GM18951 (cell line): ENCODE measurements around the gene DYNC1I1.

Experiments used
- POLR2A ChIP-seq: IDR thresholded peaks from 4 replicates; pipeline ENCODE4 v1.6.1; 2011; ENCODE audit warnings: mild to moderate bottlenecking; ENCODE audit not compliant: insufficient read length, insufficient read depth; ENCODE audit errors: extremely low read depth
- in situ Hi-C: fragments of 300-500 bp; cut with MboI; formaldehyde crosslinking; loops from one replicate; pipeline ENCODE4 v1.12.0; 2022; ENCODE audit warnings: low sequenced_read_pairs, mixed read lengths, inconsistent platforms; ENCODE audit not compliant: unreplicated experiment

The DYNC1I1 gene

DNA sequence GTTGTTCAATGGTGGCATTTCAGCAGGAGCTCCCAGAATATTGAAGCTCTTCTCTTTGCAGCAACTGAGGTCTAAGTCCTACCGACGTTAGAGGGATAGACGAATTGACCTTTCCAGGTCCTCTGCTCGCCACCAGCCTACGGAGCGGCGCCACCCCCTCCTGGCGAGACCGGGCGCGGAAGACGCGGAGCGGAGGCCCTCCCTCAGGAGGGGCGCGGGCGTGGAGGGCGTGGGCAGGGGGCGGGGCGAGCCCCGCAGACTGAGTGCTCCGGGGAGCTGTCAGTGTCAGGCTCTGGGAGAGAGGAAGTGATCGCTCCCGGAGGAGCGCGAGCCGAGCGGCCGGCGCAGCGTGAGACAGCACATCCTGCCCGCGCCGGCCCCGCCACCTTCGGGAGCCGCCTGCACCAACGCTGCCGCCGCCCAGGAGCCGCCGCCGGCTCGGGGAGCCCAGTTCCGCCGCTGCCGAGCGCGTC, at the start of gene DYNC1I1:
DYNC1I1 (plus strand) TSS at position 257 of the 473 bp plus-strand sequence. CDS start 32,176 bp downstream, outside the sequence.
- in situ Hi-C loops: no loop called here
- no peak for TF ChIP-seq POLR2A

DNA sequence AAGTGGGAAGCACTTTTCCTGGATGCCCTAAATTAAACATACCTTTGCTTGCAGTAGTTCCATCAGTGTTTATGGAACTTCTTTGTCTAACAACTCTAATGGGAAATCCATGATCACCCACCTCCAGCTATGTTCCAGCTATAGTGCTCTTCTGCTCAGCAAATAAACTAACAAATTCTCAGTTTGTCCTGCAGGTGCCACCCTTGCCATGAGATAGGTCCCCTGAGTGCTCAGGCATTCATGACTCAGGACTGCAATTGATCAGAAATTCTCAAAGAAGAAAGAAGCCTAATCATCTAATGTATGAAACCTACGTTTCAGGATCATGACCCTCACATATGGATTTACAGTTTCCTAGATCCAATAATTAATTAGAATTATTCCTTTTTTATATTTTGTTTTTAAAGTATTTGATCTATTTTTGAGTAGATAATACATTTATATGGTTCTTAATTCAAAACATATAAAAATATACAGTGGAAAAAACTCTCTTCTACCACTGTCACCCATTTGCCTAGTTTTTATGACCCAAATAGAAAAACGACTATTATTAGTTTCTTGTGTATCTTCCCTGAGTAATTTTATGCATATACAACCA, 48.7 kb upstream of the DYNC1I1 start:
- TF ChIP-seq POLR2A: no peak
- in situ Hi-C loops: loop anchor here (10.0 kb wide), 1 partner anchor 151 kb away; no protein-coding TSS in a partner anchor

GRCh38 chr7:95725205-95725604, 47.1 kb upstream of the DYNC1I1 start:
- no peak for TF ChIP-seq POLR2A
- in situ Hi-C loops: loop anchor here (10.0 kb wide), 1 partner anchor 150 kb away; no protein-coding TSS in a partner anchor

- TF ChIP-seq POLR2A: no peak
- in situ Hi-C loops: no loop called here
These were observed 41.7 kb upstream of the DYNC1I1 start for GRCh38 chr7:95730493-95731280.

DNA sequence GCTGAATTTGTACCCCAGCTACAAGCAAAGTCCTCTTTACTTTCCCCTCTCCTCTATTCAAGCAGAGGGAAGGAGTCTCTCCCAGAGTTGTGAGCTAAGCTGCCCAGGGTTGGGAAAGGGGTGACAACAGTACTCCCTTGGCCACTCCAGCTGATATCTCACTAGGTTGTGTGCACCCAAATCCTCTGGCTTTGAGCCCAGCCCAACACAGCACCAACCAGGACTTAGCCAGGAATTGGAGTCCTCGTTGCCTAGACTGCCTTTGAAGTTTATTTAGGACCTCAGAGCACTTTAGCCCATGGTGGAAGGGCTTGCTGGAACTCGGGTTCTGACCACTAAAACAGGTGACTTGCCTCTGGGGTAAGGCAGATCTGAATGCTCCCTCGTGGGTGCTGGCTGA, 35.7 kb upstream of the DYNC1I1 start:
- in situ Hi-C loops: no loop called here
- no peak for TF ChIP-seq POLR2A

- in situ Hi-C loops: no loop called here
- no peak for TF ChIP-seq POLR2A
These were observed 34.4 kb upstream of the DYNC1I1 start for GRCh38 chr7:95737828-95738505.

GRCh38 chr7:95749044-95749443, 23.3 kb upstream of the DYNC1I1 start:
- TF ChIP-seq POLR2A: no peak
- in situ Hi-C loops: no loop called here

GRCh38 chr7:95749515-95749914, 22.8 kb upstream of the DYNC1I1 start:
- no peak for TF ChIP-seq POLR2A
- in situ Hi-C loops: no loop called here

DNA sequence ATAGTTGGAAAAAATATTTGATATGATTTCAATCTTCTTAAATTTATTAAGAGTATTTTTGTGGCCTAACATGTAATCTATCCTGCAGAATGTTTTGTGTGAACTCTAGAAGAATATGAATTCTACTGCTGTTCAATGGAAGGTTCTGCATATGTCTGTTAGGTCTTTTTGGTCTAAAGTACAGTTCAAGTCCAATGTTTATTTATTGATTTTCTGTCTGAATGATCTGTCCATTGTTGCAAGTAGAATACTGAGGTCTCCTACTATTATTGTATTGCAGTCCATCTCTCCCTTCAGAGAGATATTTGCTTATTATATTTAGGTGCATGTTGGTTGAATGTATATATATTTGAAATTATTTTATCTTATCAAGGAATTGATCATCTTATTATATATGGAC, 18.9 kb upstream of the DYNC1I1 start:
- in situ Hi-C loops: no loop called here
- no peak for TF ChIP-seq POLR2A

DNA sequence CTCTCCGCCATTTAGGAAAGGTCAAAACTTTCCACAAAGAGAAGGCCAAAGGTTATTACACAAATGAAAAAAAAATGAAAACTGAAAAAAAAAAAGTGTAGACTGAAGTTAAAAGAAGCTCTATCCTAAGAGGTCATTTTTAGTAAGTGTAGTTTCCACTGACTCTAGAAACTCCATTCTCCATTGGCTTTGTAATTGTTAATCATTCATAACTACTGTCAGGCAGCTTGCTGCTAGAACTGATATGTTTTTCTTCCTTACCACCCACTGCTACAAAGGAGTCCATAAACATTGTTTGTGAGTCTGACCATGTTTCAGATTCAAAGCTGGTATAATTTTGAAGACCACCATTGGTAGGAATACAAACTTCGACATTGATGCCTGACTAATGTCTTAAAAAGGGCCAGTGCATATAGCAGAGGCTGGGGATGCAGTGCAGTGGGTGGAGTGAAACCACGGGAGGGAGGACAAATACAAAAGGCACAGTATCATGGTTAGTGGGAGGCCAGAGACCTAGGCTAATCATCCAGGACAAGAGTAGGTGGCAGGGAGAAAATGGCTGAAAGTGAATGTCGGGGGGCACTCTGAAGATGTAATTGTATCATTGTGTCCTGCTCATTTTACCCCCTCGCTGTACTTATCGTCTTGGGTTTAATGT, 16.9 kb upstream of the DYNC1I1 start:
- TF ChIP-seq POLR2A: no peak
- in situ Hi-C loops: no loop called here

DNA sequence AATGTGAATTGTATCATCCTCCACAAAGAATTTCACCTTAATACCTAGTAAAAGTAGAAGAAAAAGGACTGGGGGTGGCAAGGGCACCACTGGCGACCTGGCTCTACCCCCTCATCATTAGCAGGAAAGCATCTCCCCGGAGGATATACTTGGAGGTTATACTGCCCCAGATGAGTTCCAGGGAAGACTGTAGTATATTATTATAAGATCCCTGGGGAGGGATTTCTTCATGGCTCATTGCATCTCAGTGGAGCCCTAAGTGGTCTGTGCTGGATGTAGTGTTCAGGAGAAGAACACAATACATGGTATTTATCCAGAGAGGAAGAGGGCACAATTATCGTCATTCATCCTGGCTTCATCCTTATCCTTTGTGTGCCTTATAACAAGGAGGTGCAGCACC, 14.2 kb upstream of the DYNC1I1 start:
- in situ Hi-C loops: no loop called here
- no peak for TF ChIP-seq POLR2A

- in situ Hi-C loops: no loop called here
- TF ChIP-seq POLR2A: no peak
These were observed 6.3 kb upstream of the DYNC1I1 start for GRCh38 chr7:95766086-95766485.

DNA sequence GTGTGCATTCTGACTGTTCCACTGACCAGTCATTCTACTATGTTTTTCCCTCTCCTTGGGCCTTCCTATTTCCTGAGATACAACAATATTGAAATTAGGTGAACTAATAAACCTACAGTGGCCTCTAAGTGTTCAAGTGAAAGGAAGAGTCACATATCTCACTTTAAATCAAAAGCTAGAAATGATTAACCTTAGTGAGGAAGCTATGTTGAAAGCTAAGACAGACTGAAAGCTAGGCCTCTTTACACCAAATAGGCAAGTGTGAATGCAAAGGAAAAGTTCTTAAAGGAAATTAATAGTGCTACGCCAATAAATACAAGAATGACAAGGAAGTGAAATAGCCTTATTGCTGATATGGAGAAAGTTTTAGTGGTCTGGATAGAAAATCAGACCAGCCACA, 5.7 kb upstream of the DYNC1I1 start:
- TF ChIP-seq POLR2A: no peak
- in situ Hi-C loops: no loop called here
